NCI-H2227 treated with DMSO at 0.1 percent for 48 hours (cell line): ENCODE results near the gene TNNT1.
"Not testable (repeated sequence)": the region's sequence is repeated elsewhere in the genome, so short reads cannot be mapped to it uniquely, and the experiment has no call there.

Experiments
- DNase-seq: peaks from one replicate; lab custom pipeline; 2025; lab: John Stamatoyannopoulos, UW

TNNT1 gene

DNA sequence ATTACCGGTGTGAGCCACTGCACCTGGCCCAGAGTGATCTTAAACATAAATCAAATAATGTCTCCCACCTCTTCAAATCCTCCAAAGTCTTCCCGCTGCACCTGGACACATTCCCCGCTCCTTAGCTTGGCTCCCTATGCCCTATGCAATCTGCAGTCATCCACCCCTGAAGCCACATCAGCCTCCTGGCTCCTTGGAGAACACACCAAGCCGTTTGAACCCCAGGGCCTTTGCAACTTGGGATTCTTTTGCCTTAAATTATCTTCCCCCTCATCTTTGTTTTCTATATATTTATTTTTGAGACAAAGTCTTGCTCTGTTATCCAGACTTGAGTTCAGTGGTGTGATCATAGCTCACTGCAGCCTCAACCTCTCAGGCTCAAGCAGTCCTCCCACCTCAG lies 20.1 kb upstream of the TNNT1 start:
- DNase-seq: no peak

DNA sequence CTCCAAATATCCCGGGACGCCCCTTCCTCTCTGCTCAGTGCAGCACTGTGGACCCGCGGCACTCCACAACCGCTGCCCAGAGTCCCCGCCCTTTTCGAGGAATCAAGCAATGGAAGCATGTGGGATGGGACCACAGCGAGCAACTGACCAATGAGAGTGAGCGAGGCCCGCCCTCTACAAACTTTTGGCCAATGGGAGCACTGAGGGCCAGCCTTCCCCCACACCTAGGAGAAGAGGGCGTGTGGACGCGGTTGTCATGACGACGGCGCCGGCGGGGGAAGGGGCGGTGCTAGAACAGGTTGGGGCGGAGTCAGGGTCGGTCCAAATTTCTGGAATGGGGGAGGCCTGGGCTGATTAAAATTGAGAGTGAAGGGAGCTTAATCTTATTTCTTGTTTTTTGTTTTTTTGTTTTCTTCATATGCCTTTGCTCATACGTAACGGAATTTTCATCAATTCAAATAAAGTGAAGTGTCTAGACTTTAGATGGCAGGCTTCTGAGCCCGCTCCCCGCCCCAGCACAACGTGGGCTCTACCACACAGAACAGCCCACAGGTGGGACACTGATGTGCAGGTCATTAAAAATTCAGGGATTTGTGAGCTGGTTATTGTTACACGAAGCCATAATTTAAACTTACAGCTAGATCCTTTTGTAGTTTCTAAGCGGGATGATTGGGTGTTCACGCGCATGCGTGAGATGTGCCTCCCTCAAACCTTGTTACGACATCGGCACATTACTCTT lies 17.7 kb upstream of the TNNT1 start, which contains the start of gene DNAAF3:
Gene DNAAF3, minus strand, starts transcription at position 84 of the 739 bp plus-strand sequence. CDS start 200 bp downstream, outside the sequence.
- peak; percentile 100 for DNase-seq

DNA sequence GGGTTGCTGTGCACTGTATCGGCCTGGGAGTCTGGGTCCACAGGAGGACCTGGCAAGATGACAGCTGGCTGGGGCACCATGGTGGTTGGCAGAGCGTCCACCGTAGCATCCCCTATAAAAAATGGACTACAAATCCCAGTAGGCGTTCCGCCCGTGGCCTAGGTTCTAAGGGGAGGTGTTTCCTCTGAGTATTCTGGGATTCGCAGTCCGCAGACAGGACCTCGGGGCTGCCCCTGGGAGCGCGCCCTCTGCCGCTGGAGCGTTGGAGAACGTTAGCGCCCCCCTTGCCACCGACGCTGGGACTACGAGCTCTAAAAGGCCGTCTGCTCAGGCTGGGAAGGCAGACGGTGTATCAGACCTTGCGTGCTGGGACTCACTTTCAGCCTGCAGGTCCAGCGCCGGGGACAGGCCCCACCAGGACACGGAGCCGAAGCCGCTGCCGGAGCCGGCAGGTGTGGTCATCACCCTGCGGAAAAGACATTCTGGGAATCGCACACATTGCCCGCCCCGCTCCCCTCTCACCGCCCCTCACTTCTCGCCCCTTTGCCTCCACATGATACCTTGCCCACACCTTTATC lies 17.0 kb upstream of the TNNT1 start:
- peak; percentile 98 for DNase-seq

DNA sequence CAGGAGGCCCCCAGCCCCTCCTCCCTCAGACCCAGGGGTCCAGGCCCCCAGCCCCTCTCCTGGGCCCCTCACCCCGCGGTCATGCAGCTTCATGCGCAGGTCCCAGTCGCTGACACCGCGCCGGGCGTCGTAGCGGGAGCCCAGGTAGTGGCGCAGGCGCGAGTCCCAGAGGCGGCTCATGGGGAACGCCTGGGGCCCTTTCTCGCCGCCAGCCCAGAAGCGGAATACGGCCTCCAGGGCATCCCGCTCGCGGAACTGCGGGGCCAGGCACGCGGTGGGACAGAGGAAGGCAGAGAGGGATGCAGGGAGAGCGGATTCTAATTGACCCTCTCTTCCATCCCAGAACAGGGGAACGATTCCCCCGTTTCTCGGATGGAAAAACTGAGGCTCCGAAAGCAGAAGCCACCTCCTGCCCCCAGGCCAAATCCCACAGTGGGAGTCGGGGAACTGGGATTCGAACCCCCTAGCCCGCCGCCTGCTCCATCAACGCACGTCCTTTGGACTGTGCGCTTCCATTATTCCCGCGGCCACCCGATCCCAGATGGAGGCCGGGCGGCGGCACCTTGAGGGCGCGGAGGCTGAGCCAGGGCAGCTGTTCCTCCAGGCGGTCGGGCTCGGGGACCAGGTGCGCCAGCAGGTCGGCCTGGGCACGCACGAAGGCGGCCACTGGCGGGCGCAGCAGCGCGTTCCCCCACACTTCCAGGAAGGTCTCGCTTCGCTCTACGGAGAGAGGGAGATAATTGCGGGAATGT lies 12.7 kb upstream of the TNNT1 start:
- no peak for DNase-seq

DNA sequence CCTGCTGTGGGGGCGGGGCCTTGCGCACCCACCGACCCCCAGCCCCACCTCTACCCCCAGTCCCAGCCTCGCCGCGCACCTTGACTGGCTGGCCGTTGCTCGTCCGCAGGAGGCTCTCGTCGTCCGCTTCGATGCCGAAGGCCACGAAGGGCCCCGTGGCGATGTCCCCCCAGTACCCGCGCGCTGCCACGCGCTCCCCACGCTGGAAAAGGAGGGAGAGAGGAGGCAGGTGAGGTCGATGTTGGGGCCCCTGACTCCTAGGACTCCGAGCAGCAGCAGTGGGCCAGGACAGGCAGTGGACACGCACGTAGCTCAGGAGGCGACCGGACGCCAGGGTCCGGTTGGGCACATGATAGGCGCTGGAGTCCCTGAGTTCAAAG lies 12.0 kb upstream of the TNNT1 start:
- no peak for DNase-seq

DNA sequence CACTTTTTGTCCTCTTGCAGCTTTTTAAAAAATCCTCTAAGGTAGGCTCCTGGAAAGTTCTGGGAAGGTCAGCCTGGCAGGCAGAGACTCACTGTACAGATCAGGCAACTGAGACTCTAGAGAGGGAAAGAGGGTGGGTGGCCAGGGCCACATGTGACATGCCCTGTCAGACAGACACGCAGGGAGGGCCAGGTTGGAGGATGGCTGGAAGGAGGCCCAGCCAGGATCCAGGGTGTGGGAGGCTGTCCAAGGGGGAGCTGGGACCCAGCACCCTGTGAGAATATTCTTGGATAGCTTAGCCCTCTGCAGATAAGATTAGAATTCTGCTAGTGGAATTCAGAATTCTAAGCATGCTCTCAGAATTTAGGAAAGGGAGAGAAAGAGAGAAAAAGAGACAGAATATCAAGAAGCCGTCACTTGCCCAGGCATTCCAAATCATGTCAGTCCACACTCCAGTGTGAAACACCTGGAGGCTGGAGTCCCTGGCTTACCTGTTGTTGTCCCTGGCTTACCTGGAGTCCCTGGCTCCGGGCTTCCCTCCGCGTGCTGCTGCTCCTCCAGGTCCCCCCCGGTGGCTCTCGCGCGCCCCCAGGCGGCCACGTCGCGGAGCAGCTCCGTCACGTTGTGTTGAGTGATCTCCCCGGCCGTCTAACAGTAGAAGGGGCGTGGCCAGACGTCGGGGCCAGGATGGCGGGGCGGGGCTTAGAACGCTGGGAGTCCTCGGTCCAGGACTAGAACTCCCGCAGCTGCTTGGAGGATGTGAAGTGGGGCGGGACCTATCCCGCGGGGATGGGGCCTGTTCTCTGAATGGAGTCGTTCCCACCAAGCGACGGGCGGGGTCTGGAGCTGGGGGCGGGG lies 11.4 kb upstream of the TNNT1 start:
- DNase-seq: peak; percentile 96

DNA sequence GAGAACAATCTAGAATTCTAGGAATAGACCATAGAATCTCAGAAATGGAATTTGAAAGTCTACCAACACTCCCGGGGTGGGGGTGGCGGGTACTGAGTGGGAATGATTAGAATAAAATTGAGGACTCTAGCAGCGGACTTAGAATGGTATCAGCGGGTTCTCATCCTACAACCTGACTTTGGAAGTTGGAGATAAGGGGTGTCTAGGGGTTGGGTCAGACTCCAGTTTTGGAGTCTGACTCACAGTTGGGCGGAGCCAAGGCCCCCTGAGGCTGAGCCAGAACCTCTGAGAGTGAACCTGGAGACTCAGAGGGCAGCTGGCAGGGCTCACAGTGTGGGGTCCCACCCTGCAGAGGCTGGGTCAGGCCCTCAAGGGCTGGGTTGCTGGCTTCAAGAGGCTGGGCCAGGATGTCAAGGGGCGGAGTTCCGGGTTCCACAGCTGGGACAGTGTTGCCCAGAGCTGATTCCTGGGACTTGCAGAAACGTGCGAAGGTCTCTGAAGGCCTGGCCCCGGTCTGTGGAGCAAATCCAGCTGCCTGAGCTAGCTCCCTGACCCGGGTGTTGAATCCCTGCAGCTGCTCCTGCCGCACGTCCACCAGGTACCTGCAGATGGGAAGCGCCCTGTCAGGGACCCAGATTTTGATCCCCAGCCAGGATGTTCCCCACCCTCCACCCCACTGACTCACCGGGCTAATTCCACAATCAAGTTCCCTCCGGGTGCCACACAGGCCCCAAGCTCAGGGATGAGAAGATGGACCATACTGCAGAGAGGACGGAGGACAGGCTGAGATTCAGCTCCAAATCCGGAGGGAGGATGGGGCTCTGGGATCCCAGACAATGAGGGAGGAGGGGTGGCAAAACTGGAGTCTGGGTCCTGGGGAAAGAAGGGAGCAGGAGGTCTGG lies 10.1 kb upstream of the TNNT1 start:
- DNase-seq: no peak

DNA sequence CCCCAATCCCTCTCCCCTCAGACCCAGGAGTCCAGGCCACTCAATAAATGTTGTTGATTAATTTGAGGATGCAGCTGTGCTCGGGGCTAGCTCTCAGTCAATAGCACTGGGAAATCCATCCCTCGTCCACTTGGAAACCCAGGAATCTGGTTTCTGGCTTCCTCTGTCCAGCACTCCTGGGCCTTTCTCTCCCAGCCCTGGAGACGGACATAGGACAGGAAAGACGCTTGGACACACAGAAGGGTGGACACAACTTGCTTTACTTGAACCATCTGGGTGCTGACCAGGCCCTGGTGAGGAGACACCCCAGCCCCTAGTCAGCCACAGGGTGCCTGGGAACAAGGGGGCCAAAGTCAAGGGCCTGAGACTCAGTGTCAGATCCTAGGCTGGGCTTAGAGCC lies 9.4 kb upstream of the TNNT1 start:
- no peak for DNase-seq

DNA sequence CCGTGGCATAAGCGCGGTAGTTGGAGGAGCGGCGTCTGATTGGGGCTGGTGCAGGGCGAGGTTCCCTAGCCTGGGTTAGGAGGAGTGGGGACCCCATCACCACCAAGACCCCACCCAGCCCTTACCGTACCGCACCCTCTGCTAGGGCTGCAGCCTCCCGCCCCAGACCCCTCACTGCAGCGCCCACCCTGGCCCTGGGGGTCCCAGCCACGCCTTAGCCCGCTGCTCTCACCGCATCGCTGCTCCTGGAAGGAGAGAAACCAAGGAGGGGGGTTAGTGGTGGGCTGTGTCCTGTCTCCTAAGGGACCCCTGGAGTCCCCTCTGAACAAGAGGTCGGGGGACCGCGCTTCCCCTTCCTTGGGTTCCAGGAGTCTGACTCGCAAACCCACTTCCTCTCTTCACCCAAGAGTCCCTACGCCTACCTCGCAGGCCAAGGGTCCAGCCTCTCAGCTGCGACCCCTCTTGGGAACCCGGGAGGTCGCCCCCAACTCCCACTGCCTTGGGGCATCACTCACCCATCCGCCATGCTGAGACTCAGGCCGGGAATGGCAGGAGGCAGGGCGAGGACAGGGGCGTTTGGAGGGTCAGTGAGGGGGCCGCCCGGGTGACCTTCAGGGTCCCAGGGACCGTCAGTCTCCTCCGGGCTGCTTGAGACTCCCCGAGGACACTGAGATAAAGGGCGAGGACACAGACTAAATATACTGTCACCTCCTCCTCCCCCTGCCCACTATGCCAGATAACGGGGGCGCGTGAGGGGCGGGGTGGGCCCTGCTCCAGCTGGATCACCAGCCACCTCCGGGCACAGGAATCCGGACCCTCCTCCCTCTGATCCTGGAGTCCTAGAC lies 8.3 kb upstream of the TNNT1 start, which contains the start of gene TNNI3:
Gene TNNI3, minus strand, starts transcription at position 669 of the 845 bp plus-strand sequence. Its CDS starts 143 bp downstream, at position 526.
- DNase-seq: no peak

DNA sequence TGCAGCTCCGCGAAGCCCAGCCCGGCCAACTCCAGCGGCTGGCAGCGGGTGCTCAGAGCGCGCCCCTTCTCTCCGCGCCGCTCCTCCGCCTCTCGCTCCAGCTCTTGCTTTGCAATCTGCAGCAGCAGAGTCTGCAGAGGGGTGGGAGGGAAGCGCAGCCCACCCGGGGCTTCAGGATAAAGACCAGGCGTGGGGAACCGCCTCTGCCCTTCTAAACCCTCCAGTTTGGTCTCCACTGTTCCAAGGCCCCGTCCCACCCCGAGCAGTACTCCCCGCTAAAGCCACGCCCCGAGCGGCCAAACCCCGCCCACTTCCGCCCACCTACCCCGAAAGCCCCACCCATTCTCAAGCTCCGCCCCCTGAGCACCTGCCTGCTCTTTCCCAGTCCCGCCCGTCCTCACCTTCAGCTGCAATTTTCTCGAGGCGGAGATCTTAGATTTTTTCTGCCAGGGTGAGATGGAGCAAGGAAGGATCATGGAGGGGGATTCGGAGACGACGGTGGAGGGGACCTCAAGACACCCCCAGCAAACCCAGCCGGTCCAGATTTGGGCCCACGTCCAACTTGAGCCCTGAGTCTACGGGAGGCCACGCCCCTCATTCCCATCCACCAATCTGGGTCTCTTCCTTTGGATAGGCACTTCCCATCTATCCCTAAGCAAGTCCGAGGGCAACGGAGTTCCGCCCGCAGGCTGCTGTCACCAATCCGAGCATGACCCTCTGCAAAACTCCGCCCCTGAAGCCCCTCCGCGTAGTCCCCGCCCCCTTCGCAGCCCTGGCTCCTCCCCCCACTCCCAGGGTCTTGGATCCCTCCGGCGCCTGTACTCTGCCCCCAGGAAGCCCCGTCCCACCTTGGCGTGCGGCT lies 7.4 kb upstream of the TNNT1 start:
- peak; percentile 98 for DNase-seq

DNA sequence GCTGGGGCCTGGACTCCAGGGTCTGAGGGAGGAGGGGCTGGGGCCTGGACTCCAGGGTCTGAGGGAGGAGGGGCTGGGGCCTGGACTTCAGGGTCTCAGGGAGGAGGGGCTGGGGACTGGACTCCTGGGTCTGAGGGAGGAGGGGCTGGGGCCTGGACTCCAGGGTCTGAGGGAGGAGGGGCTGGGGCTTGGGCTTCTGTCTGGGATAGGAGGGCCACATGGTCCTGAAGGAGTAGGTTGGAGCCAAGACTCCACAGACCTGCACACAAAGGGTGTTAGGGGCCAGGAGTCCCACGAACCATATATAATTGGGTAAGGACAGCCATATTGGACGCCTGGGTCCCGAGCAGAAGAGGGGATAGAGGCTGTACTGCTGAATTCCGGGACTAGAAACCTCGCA lies 6.8 kb upstream of the TNNT1 start:
- not testable (repeated sequence) for DNase-seq

DNA sequence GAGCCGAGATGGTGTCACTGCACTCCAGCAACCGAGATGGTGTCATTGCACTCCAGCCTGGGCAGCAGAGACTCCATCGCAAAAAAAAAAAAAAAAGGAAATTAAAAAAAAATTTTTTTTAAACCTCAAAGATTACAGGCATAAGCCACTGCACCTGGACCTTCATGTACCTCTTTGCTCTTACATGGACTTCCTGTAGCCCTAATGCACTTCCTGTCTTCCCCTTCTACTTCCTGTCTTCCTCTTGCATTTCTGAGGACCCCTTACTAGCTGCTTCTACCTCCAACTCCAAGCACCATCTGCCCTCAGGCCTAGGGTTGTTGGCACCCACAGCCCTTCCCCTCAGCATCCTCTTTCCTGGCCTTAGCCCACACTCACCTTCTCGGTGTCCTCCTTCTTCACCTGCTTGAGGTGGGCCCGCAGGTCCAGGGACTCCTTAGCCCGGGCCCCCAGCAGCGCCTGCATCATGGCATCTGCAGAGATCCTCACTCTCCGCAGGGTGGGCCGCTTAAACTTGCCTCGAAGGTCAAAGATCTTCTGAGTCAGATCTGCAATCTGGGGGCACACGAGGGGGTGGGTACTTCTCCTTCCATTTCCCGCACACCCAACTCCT lies 4.8 kb upstream of the TNNT1 start:
- no peak for DNase-seq

DNA sequence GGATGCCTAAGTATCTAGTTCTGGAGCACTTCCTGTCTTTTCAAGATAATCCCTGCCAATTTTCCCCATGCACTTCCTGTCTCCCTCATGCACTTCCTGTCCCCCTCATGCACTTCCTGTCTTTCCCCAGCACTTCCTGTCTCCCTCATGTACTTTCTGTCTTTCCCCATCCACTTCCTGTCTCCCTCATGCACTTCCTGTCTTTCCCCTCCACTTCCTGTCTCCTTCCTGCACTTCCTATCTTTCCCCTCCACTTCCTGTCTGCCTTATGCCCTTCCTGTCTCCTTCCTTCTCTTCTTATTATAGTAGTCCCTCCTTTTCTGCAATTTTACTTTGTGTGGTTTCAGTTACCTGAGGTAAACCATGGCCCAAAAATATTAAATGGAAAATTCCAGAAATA lies 3.0 kb upstream of the TNNT1 start:
- peak; percentile 51 for DNase-seq

DNA sequence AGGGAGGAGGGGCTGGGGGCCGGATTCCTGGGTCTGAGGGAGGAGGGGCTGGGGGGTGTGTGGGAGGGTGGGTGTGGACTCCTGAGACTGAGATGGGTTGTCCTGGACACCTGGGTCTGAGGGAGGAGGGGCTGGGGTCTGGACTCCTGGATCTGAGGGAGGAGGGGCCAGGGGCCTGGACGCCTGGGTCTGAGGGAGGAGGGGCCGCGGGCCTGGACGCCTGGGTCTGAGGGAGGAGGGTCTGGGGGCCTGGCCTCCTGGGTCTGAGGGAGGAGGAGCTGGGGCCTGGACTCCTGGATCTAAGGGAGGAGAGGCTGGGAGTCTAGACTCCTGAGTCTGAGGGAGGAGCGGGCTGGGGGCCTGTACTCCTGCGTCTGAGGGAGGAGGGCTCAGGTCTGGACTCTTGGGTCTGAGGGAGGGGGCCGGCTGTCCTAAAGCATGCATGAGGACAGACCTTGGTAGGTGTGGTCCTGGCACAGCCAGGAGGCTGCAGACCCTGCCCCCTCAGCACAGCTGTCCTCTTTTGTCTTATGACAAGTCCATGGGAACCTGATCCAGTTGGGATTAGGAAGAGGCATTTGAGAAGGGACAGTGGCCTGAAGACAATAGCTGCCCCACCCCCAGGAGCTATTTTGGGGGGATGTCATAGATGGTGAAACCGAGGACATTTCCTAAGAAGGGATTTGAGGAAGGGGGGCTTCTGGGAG lies 1.3 kb downstream of the TNNT1 start:
- DNase-seq: peak; percentile 30

DNA sequence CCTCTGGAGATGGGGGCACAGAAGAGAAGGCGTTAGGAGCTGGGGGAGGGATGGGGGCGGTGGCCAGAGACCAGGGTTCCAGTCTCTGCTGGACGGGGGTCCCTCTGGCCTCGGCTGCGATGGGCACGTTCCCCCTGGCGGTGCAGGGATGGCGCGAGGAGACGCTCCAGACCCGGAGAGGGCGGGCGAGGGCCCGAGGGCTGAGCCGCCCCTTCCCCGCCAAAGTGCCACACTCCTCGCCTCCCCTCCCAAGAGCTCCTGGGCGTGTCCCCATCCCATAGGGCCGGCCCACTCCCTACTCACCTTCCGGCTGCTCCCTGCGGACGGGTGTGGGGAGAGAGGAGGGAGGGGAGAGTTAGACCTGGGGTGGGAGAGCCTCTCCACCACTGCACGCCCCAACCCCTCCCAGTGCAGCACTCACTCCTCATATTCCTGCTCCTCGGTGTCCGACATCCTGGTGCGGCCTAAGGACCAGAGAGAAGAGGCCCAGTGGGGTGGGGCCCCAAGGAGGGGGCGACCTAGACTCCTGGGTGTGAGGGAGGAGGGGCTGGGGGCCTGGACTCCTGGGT lies 2.2 kb downstream of the TNNT1 start:
- peak; percentile 97 for DNase-seq

DNA sequence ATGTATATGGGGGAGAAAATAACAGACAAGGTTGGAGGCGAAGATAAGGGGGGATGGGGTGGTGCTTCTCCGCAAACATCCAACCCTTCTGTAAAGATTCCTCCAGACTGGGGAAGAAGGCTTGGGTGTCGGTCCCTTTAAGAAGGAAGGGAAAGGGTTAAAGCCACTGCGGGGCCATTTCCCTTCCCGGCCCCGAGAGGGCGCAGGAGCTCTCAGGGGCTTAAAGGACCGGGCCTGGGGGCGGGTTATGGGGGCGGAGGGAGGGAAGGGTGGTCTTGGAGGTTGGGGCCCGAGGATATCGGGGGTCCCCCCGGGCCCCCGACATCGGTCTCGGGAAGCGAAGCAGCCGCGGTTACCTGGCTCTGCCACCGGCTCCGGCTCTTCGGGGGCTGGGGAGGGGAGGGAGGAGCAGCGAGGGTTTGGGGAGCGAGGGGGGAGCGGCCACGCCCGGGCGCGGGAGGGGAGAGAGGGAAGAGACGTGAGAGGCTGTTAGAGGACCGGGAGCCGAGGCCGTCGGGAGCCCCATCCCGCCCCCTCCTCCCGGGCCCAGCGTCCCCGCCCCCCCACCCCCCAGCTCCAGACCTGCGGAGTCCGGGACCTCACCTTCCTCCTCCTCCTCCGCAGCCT lies 2.8 kb downstream of the TNNT1 start:
- peak; percentile 92 for DNase-seq

DNA sequence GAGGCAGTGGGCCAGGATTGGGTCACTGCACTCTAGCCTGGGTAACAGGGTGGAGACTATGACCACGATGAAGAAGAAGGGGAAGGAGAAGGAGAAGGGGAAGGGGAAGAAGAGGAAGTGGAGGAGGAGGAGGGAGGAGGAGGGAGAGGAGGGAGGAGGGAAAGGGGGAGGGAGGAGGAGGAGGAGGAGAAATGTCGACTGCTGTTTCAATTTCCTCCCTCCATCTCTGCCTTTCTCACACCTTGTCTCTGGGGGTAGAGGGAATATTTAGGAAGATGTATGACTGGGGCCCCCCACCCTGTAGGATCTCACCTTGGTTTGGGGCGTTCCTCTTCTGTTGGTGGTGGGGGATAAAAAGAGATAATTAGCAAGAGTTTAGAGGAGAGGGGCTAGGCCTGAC lies 3.8 kb downstream of the TNNT1 start:
- DNase-seq: no peak
